ENCODE measurements around the gene SSR1.

SSR1 gene

GRCh38 chr6:7234547-7234946 lies 78.5 kb downstream of the SSR1 start:
- H3K9me3 Mint-ChIP-seq (ENCODE audit: low read depth) = no peaks in the 10 kb centered on the region
- peak overlapping the region; percentile 30 for H3K27ac Mint-ChIP-seq
- no peak overlapping the region for H3K4me3 Mint-ChIP-seq
- H3K4me1 Mint-ChIP-seq (ENCODE audit: low read depth) = peaks cover 16% of the 10 kb centered on the region
- no peaks in the 10 kb centered on the region for H3K27me3 Mint-ChIP-seq
- peaks cover 2% of the 10 kb centered on the region for H3K36me3 Mint-ChIP-seq

- peaks cover 8% of the 10 kb centered on the region for H3K36me3 Mint-ChIP-seq
Measured at GRCh38 chr6:7232351-7232750, 80.6 kb downstream of the SSR1 start.

GRCh38 chr6:7230956-7231713 lies 81.9 kb downstream of the SSR1 start:
- Mint-ChIP-seq H3K27ac (no peak overlapping the region), H3K36me3 (peaks cover 10% of the 10 kb centered on the region)

More at GRCh38 chr6:7232351-7232750, 80.6 kb downstream of the SSR1 start:
- peaks cover 11% of the 10 kb centered on the region for H3K4me1 Mint-ChIP-seq (ENCODE audit: low read depth)
- H3K27ac Mint-ChIP-seq = peak overlapping the region; percentile 28
- no peaks in the 10 kb centered on the region for H3K27me3 Mint-ChIP-seq
- H3K9me3 Mint-ChIP-seq (ENCODE audit: low read depth) = no peaks in the 10 kb centered on the region
- no peak overlapping the region for H3K4me3 Mint-ChIP-seq

GRCh38 chr6:7230327-7230691 lies 82.7 kb downstream of the SSR1 start:
- peaks cover 10% of the 10 kb centered on the region for H3K36me3 Mint-ChIP-seq
- no peak overlapping the region for H3K27ac Mint-ChIP-seq
- H3K27me3 Mint-ChIP-seq = no peaks in the 10 kb centered on the region
- no peak overlapping the region for H3K4me3 Mint-ChIP-seq
- peaks cover 11% of the 10 kb centered on the region for H3K4me1 Mint-ChIP-seq (ENCODE audit: low read depth)
- H3K9me3 Mint-ChIP-seq (ENCODE audit: low read depth) = no peaks in the 10 kb centered on the region

More at GRCh38 chr6:7230956-7231713, 81.9 kb downstream of the SSR1 start:
- H3K4me1 Mint-ChIP-seq (ENCODE audit: low read depth) = peaks cover 11% of the 10 kb centered on the region
- no peaks in the 10 kb centered on the region for H3K9me3 Mint-ChIP-seq (ENCODE audit: low read depth)
- H3K4me3 Mint-ChIP-seq = no peak overlapping the region
- no peaks in the 10 kb centered on the region for H3K27me3 Mint-ChIP-seq

GRCh38 chr6:7229376-7230326 lies 83.3 kb downstream of the SSR1 start:
- H3K27ac Mint-ChIP-seq = no peak overlapping the region
- H3K9me3 Mint-ChIP-seq (ENCODE audit: low read depth) = no peaks in the 10 kb centered on the region
- H3K4me3 Mint-ChIP-seq = no peak overlapping the region
- H3K27me3 Mint-ChIP-seq = no peaks in the 10 kb centered on the region
- H3K36me3 Mint-ChIP-seq = peaks cover 10% of the 10 kb centered on the region
- H3K4me1 Mint-ChIP-seq (ENCODE audit: low read depth) = peaks cover 9% of the 10 kb centered on the region

- Mint-ChIP-seq H3K4me1 (ENCODE audit: low read depth) (peaks cover 9% of the 10 kb centered on the region), H3K4me3 (no peak overlapping the region), H3K36me3 (peaks cover 10% of the 10 kb centered on the region), H3K27me3 (no peaks in the 10 kb centered on the region), H3K27ac (no peak overlapping the region), H3K9me3 (ENCODE audit: low read depth) (no peaks in the 10 kb centered on the region)
Measured at GRCh38 chr6:7228662-7229375, 84.2 kb downstream of the SSR1 start.

- Mint-ChIP-seq H3K36me3 (peaks cover 8% of the 10 kb centered on the region), H3K4me3 (no peak overlapping the region), H3K9me3 (ENCODE audit: low read depth) (no peaks in the 10 kb centered on the region), H3K27me3 (no peaks in the 10 kb centered on the region), H3K27ac (peak overlapping the region; percentile 61), H3K4me1 (ENCODE audit: low read depth) (no peaks in the 10 kb centered on the region)
Measured at GRCh38 chr6:7224731-7225130, 88.3 kb downstream of the SSR1 start.

GRCh38 chr6:7222197-7222596 lies 90.8 kb downstream of the SSR1 start:
- Mint-ChIP-seq H3K4me1 (ENCODE audit: low read depth) (no peaks in the 10 kb centered on the region), H3K27me3 (no peaks in the 10 kb centered on the region), H3K9me3 (ENCODE audit: low read depth) (no peaks in the 10 kb centered on the region), H3K4me3 (no peak overlapping the region), H3K27ac (peak overlapping the region; percentile 22), H3K36me3 (peaks cover 2% of the 10 kb centered on the region)

GRCh38 chr6:7219310-7219709 lies 93.7 kb downstream of the SSR1 start:
- H3K27me3 Mint-ChIP-seq = no peaks in the 10 kb centered on the region
- no peaks in the 10 kb centered on the region for H3K4me1 Mint-ChIP-seq (ENCODE audit: low read depth)
- no peak overlapping the region for H3K27ac Mint-ChIP-seq
- no peak overlapping the region for H3K4me3 Mint-ChIP-seq
- H3K36me3 Mint-ChIP-seq = no peaks in the 10 kb centered on the region
- no peaks in the 10 kb centered on the region for H3K9me3 Mint-ChIP-seq (ENCODE audit: low read depth)

- Mint-ChIP-seq H3K4me3 (no peak overlapping the region), H3K27me3 (no peaks in the 10 kb centered on the region), H3K36me3 (no peaks in the 10 kb centered on the region), H3K4me1 (ENCODE audit: low read depth) (peaks cover under 1% of the 10 kb centered on the region), H3K9me3 (ENCODE audit: low read depth) (no peaks in the 10 kb centered on the region), H3K27ac (no peak overlapping the region)
Measured at GRCh38 chr6:7218406-7218988, 94.5 kb downstream of the SSR1 start.
